A549 treated with AZD9567 at 1 μM for 4 hours (cell line): Measurements from ENCODE around the gene TBR1. TPM values are rescaled to one million over a fixed set of nuclear protein-coding genes. Genes with fewer than 3 reads are reported as not detected.

Experiments
- total RNA-seq: library from RNA; stranded (reverse); fragments of 200-300 nt; extraction: Qiagen RNA extraction; gene quantifications from 5 replicates; pipeline ENCODE4 v1.2.3, GENCODE V29; 2022; ENCODE audit not compliant: insufficient read depth

TBR1 gene
- 0.07 to 0.09 TPM (median 0.08 TPM) in 3 of 5 replicates, not detected in the others for total RNA-seq

DNA sequence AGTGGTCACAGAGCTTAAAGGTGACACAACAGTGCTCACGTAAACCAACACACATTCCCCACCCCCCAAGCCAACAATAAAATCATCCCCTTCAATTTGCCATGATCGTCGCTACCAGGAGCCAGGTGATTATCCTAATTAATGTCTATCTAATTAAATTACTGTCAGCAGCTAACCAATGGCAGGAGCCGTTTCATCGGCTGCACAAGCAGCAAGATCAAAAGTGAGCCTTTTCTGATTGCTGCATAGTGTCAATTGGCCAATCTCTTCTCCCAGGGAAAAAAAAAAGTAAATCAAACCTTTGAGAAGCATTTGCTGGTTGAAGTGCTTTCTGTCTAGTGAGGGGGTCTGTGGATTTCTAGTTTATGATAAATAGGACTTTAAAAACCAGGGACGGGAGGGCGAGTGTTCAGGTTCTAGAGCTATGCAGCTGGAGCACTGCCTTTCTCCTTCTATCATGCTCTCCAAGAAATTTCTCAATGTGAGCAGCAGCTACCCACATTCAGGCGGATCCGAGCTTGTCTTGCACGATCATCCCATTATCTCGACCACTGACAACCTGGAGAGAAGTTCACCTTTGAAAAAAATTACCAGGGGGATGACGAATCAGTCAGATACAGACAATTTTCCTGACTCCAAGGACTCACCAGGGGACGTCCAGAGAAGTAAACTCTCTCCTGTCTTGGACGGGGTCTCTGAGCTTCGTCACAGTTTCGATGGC is at the start of gene TBR1:
TBR1 (plus strand) TSS at position 311 of the 721 bp plus-strand sequence; CDS start at position 425, 114 bp downstream.

Other genes with a start within 250 kb of the TBR1 start
- gene PSMD14, start 107.9 kb upstream of the TBR1 start, total RNA-seq = 102 to 133 TPM (median 106 TPM) in 5 replicates
- not detected in 5 replicates for gene SLC4A10, start 208.1 kb downstream of the TBR1 start, total RNA-seq